HEK293 (cell line): ENCODE results near the gene SSX4B.

Source experiments
- CTCF ChIA-PET: fragments of 350-600 bp; formaldehyde crosslinking; extraction: SDS; loops from one replicate; lab custom pipeline; 2021; ENCODE audit warnings: antibody characterized with exemption; lab: Yijun Ruan, JAX
- POLR2A ChIA-PET: fragments of 300-600 bp; formaldehyde crosslinking; extraction: SDS; loops from one replicate; lab custom pipeline; 2020; ENCODE audit warnings: antibody characterized with exemption, inconsistent platforms; lab: Yijun Ruan, JAX
- H3K27ac ChIP-seq: fragments of 200-500 bp; sonication (Bioruptor generic); 2 replicates; pipeline ENCODE4 v1.5.1; 2014; ENCODE audit warnings: low read depth, low read length, control low read depth, inconsistent platforms; ENCODE audit errors: extremely low read depth
- H3K36me3 ChIP-seq, 2 experiments: fragments of 200-500 bp in 1 of 2; sonication (Bioruptor generic) in 1 of 2; 1 replicate in 1 of 2; 2 replicates in 1 of 2; pipeline ENCODE4 v1.5.1; 2014 to 2017; ENCODE audit warnings: inconsistent platforms in 2 of 2, low read length in 2 of 2; ENCODE audit not compliant: control insufficient read depth in 2 of 2, insufficient read depth in 1 of 2
- H3K4me1 ChIP-seq: fragments of 200-500 bp; sonication (Bioruptor generic); 2 replicates; pipeline ENCODE4 v1.5.1; 2014; ENCODE audit warnings: mild to moderate bottlenecking, low read length, inconsistent platforms; ENCODE audit not compliant: control insufficient read depth, insufficient read depth
- H3K4me3 ChIP-seq: 2 replicates; pipeline ENCODE4 v1.5.1; 2011; ENCODE audit warnings: low read depth, mild to moderate bottlenecking, control low read depth, low read length, moderate library complexity
- H3K9me3 ChIP-seq: fragments of 200-500 bp; sonication (Bioruptor generic); 2 replicates; pipeline ENCODE4 v1.5.1; 2014; ENCODE audit warnings: low read depth, low read length, inconsistent platforms; ENCODE audit not compliant: control insufficient read depth, insufficient read depth
- EGR2 ChIP-seq: fragments of 450-650 bp; formaldehyde crosslinking; IDR thresholded peaks from 2 replicates; pipeline ENCODE4 v1.5.1; 2016; ENCODE audit warnings: low read depth, missing biosample characterization, missing genetic modification characterization
- PATZ1 ChIP-seq: fragments of 450-650 bp; formaldehyde crosslinking; IDR thresholded peaks from 2 replicates; pipeline ENCODE4 v1.5.1; 2016; ENCODE audit warnings: missing biosample characterization, missing genetic modification characterization
- SCRT1 ChIP-seq: fragments of 450-650 bp; formaldehyde crosslinking; IDR thresholded peaks from 2 replicates; pipeline ENCODE4 v1.5.1; 2016; ENCODE audit warnings: missing biosample characterization, missing genetic modification characterization, borderline replicate concordance
- SCRT2 ChIP-seq: fragments of 450-650 bp; formaldehyde crosslinking; IDR thresholded peaks from 2 replicates; pipeline ENCODE4 v1.5.1; 2016; ENCODE audit warnings: missing biosample characterization, missing genetic modification characterization
- ZEB2 ChIP-seq: fragments of 450-650 bp; formaldehyde crosslinking; IDR thresholded peaks from 2 replicates; pipeline ENCODE4 v1.5.1; 2016; ENCODE audit warnings: missing biosample characterization, missing genetic modification characterization
- ZNF19 ChIP-seq: fragments of 450-650 bp; formaldehyde crosslinking; IDR thresholded peaks from 2 replicates; pipeline ENCODE4; 2016; ENCODE audit warnings: missing biosample characterization, missing genetic modification characterization, low read depth
- ZNF302 ChIP-seq: fragments of 450-650 bp; formaldehyde crosslinking; IDR thresholded peaks from 2 replicates; pipeline ENCODE4 v1.5.1; 2016; ENCODE audit warnings: missing biosample characterization, missing genetic modification characterization, low read depth
- ZNF335 ChIP-seq: fragments of 450-650 bp; formaldehyde crosslinking; conservative IDR thresholded peaks from 2 replicates; pipeline ENCODE4 v1.5.1; 2016; ENCODE audit warnings: missing biosample characterization, missing genetic modification characterization
- ZNF596 ChIP-seq: fragments of 450-650 bp; IDR thresholded peaks from 2 replicates; pipeline ENCODE4 v1.5.0; 2018; ENCODE audit warnings: missing biosample characterization, mild to moderate bottlenecking, missing genetic modification characterization, moderate library complexity
- ZNF623 ChIP-seq: fragments of 450-650 bp; formaldehyde crosslinking; IDR thresholded peaks from 2 replicates; pipeline ENCODE4 v1.5.1; 2016; ENCODE audit warnings: missing biosample characterization, missing genetic modification characterization
- ZNF626 ChIP-seq: fragments of 450-650 bp; sonication (Bioruptor Pico); formaldehyde crosslinking; IDR thresholded peaks from 2 replicates; pipeline ENCODE4 v1.5.1; 2018; ENCODE audit warnings: missing biosample characterization, missing genetic modification characterization, inconsistent platforms
- ZNF747 ChIP-seq: fragments of 450-650 bp; formaldehyde crosslinking; IDR thresholded peaks from 2 replicates; pipeline ENCODE4 v1.5.1; 2016; ENCODE audit warnings: missing biosample characterization, missing genetic modification characterization
- ZNF843 ChIP-seq: fragments of 450-650 bp; formaldehyde crosslinking; IDR thresholded peaks from 2 replicates; pipeline ENCODE4 v1.5.1; 2016; ENCODE audit warnings: missing biosample characterization, missing genetic modification characterization
- ZSCAN18 ChIP-seq: fragments of 450-650 bp; formaldehyde crosslinking; IDR thresholded peaks from 2 replicates; pipeline ENCODE4 v1.5.1; 2016; ENCODE audit warnings: missing biosample characterization, missing genetic modification characterization
- TF ChIP-seq, protein P1 (sequence below): fragments of 450-650 bp; formaldehyde crosslinking; IDR thresholded peaks from 2 replicates; pipeline ENCODE4 v1.5.1; 2016; ENCODE audit warnings: missing biosample characterization, missing genetic modification characterization, low read depth
- TF ChIP-seq, protein P2 (sequence below): fragments of 450-650 bp; formaldehyde crosslinking; IDR thresholded peaks from 2 replicates; pipeline ENCODE4 v1.5.1; 2016; ENCODE audit warnings: missing biosample characterization, missing genetic modification characterization

The SSX4B gene

DNA sequence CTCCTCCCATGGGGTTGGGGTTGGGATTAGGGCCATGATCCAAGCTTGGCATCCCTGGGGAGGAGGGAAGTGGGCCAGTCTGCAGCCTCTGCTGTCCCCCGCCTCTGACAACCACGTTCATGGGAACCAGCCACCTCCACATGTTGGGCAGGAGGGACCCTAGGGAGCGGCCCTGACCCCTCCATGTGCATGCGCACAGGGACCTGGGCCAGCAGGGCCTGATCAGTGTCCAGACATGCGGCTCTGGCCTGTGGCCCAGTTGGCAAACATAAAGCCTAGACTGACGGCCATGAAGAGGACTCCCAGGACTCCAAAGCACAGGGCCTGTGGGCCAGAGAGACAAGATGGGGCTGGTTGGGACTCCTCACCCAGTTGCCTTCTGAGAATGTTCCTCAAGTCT, 47.0 kb upstream of the SSX4B start:
- ChIA-PET CTCF (no interaction called here), POLR2A (no interaction called here)

DNA sequence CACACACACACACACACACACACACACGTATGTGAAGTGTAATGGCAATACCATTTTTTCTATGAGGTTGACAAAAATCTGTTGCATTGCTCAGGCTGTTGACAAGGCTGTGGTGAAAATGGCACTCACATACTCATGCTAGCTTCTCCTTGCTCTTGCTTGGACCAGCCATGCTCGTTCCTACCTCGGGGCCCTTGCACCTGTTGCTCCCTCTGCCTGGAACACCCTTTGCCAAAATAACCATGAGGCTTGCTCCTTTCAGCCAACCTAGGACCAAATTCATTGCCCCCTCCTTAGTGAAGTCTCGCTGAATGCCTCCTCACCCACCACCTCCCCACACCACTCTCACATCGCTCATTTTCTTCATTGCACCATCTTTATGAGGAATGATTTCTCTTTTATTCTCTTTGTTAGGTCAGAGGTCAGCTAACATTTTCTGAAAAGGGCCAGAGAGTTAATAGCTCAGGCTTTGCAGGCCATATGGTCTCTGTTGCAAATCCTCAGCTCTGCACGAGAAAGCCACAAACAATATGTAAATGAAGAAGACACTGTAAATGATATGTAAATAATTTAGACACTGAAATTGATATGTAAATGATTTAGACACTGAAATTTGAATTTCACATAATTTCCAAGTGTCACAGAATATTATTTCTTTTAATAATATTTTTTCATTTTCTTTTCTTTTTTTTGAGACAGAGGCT, 45.0 kb upstream of the SSX4B start:
- Histone ChIP-seq H3K4me3 (no peak overlapping the region), H3K4me1 (no peaks in the 10 kb centered on the region), H3K27ac (no peak overlapping the region), H3K9me3 (no peaks in the 10 kb centered on the region), H3K36me3 (no peaks in the 10 kb centered on the region)
- ChIA-PET CTCF (no interaction called here), POLR2A (no interaction called here)
- TF ChIP-seq SCRT1 (0 out of 2 replicates have a peak, but pooled peaks have one; percentile 35), ZSCAN18 (tag by site-specific recombination) (no peak), ZNF623 (tag by site-specific recombination) (peak; percentile 52), SCRT2 (tag by site-specific recombination) (peak; percentile 60; the same call in 1 of the 2 replicates)

More for the DNA sequence above, 47.0 kb upstream of the SSX4B start:
- Histone ChIP-seq H3K36me3 (no peaks in the 10 kb centered on the region), H3K4me1 (no peaks in the 10 kb centered on the region), H3K4me3 (no peak overlapping the region), H3K27ac (no peak overlapping the region), H3K9me3 (no peaks in the 10 kb centered on the region)
- 0 out of 2 replicates have a peak, but pooled peaks have one; percentile 29 for TF ChIP-seq EGR2
- no peak for TF ChIP-seq ZNF596 (tag by site-specific recombination)

DNA sequence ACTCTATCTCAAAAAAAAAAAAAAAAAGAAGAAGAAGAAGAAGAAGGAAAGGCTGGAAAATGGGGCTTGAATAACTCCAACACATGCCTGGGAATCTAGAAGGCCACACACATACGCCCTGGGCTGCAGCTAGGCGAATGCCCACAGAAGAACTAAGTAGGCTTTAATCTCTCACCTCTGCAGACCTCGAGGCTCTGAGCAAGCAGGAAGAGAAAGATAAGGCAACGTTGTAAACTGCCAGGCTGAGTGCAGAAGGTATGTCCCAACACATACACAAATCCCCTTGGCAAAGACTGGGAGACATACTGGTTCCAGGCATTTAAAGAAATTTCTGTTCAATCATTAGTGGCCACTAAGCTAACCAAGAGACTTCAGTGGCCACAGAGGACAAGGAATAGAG, 39.9 kb upstream of the SSX4B start:
- ChIA-PET CTCF (no interaction called here), POLR2A (no interaction called here)
- Histone ChIP-seq H3K27ac (no peak overlapping the region), H3K4me1 (no peaks in the 10 kb centered on the region), H3K4me3 (no peak overlapping the region), H3K36me3 (no peaks in the 10 kb centered on the region), H3K9me3 (no peaks in the 10 kb centered on the region)
- TF ChIP-seq ZNF626 (tag by site-specific recombination) (no peak), ZNF335 (no peak), ZNF302 (no peak), PATZ1 (tag by site-specific recombination) (no peak), ZNF19 (tag by site-specific recombination) (no peak), ZNF747 (tag by site-specific recombination) (no peak), ZSCAN18 (tag by site-specific recombination) (no peak), ZEB2 (no peak), ZNF843 (tag by site-specific recombination) (no peak)
- TF ChIP-seq, protein P1, sequence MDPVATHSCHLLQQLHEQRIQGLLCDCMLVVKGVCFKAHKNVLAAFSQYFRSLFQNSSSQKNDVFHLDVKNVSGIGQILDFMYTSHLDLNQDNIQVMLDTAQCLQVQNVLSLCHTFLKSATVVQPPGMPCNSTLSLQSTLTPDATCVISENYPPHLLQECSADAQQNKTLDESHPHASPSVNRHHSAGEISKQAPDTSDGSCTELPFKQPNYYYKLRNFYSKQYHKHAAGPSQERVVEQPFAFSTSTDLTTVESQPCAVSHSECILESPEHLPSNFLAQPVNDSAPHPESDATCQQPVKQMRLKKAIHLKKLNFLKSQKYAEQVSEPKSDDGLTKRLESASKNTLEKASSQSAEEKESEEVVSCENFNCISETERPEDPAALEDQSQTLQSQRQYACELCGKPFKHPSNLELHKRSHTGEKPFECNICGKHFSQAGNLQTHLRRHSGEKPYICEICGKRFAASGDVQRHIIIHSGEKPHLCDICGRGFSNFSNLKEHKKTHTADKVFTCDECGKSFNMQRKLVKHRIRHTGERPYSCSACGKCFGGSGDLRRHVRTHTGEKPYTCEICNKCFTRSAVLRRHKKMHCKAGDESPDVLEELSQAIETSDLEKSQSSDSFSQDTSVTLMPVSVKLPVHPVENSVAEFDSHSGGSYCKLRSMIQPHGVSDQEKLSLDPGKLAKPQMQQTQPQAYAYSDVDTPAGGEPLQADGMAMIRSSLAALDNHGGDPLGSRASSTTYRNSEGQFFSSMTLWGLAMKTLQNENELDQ (tag by site-specific recombination), result no peak
- TF ChIP-seq, protein P2, sequence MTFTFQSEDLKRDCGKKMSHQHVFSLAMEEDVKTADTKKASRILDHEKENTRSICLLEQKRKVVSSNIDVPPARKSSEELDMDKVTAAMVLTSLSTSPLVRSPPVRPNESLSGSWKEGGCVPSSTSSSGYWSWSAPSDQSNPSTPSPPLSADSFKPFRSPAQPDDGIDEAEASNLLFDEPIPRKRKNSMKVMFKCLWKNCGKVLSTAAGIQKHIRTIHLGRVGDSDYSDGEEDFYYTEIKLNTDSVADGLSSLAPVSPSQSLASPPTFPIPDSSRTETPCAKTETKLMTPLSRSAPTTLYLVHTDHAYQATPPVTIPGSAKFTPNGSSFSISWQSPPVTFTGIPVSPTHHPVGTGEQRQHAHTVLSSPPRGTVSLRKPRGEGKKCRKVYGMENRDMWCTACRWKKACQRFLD, result no peak
